Panc1 (cell line): ENCODE results near the gene KCNMA1.

Source experiments
- POLR2AphosphoS5 ChIP-seq: IDR thresholded peaks from 2 replicates; pipeline ENCODE4 v1.6.1; 2012; ENCODE audit warnings: mild to moderate bottlenecking, low read depth, low read length, moderate library complexity
- TF ChIP-seq, protein P1 (sequence below): fragments of 450-650 bp; IDR thresholded peaks from 2 replicates; pipeline ENCODE4 v1.5.1; 2017; ENCODE audit warnings: mild to moderate bottlenecking

DNA sequence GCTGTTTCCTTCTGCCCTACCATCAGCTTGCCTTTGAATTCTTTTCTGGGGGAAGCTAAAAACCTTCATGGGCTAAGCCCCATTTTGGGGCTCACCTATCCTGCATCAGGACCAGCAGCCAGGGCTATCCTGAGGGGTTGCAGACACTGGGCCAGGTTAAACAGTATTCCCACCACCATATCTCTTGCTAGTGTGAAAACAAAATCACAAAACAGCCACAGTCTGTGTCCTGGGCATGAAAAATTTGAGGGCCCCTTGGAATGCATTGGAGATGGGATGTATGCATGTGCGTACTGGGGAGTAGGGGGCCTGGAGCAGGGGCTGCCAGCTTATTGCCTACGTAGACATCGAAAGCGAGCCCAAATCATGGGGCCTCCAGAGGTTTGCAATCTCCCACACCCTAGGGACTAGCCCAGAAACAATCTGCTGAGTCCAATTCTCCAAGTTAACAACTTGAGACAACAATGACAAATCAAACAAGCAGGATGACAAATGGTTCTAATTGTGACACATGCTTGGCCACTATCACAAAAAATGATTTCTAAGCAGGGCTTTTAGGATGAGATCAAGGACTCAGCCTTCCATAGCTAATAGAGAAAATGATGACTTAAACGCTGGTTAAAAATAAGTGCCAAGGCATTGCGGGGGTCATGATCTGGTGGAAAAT is 557.1 kb downstream of the KCNMA1 start:
- TF ChIP-seq, protein P1, sequence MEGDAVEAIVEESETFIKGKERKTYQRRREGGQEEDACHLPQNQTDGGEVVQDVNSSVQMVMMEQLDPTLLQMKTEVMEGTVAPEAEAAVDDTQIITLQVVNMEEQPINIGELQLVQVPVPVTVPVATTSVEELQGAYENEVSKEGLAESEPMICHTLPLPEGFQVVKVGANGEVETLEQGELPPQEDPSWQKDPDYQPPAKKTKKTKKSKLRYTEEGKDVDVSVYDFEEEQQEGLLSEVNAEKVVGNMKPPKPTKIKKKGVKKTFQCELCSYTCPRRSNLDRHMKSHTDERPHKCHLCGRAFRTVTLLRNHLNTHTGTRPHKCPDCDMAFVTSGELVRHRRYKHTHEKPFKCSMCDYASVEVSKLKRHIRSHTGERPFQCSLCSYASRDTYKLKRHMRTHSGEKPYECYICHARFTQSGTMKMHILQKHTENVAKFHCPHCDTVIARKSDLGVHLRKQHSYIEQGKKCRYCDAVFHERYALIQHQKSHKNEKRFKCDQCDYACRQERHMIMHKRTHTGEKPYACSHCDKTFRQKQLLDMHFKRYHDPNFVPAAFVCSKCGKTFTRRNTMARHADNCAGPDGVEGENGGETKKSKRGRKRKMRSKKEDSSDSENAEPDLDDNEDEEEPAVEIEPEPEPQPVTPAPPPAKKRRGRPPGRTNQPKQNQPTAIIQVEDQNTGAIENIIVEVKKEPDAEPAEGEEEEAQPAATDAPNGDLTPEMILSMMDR, result no peak
- TF ChIP-seq POLR2AphosphoS5, result no peak
